HEK293 (cell line): ENCODE data around the gene TRIM9.

Source experiments
- CTCF ChIA-PET: fragments of 350-600 bp; formaldehyde crosslinking; extraction: SDS; loops from one replicate; lab custom pipeline; 2021; ENCODE audit warnings: antibody characterized with exemption; lab: Yijun Ruan, JAX
- POLR2A ChIA-PET: fragments of 300-600 bp; formaldehyde crosslinking; extraction: SDS; loops from one replicate; lab custom pipeline; 2020; ENCODE audit warnings: antibody characterized with exemption, inconsistent platforms; lab: Yijun Ruan, JAX
- H3K27ac ChIP-seq: fragments of 200-500 bp; sonication (Bioruptor generic); 2 replicates; pipeline ENCODE4 v1.5.1; 2014; ENCODE audit warnings: low read depth, low read length, control low read depth, inconsistent platforms; ENCODE audit errors: extremely low read depth
- H3K36me3 ChIP-seq, 2 experiments: fragments of 200-500 bp in 1 of 2; sonication (Bioruptor generic) in 1 of 2; 1 replicate in 1 of 2; 2 replicates in 1 of 2; pipeline ENCODE4 v1.5.1; 2014 to 2017; ENCODE audit warnings: inconsistent platforms in 2 of 2, low read length in 2 of 2; ENCODE audit not compliant: control insufficient read depth in 2 of 2, insufficient read depth in 1 of 2
- H3K4me1 ChIP-seq: fragments of 200-500 bp; sonication (Bioruptor generic); 2 replicates; pipeline ENCODE4 v1.5.1; 2014; ENCODE audit warnings: mild to moderate bottlenecking, low read length, inconsistent platforms; ENCODE audit not compliant: control insufficient read depth, insufficient read depth
- H3K4me3 ChIP-seq: 2 replicates; pipeline ENCODE4 v1.5.1; 2011; ENCODE audit warnings: low read depth, mild to moderate bottlenecking, control low read depth, low read length, moderate library complexity
- H3K9me3 ChIP-seq: fragments of 200-500 bp; sonication (Bioruptor generic); 2 replicates; pipeline ENCODE4 v1.5.1; 2014; ENCODE audit warnings: low read depth, low read length, inconsistent platforms; ENCODE audit not compliant: control insufficient read depth, insufficient read depth
- BCL11B ChIP-seq: fragments of 450-650 bp; formaldehyde crosslinking; IDR thresholded peaks from 2 replicates; pipeline ENCODE4 v1.5.1; 2016; ENCODE audit warnings: low read depth, missing biosample characterization, missing genetic modification characterization
- GLIS2 ChIP-seq: fragments of 450-650 bp; formaldehyde crosslinking; IDR thresholded peaks from 2 replicates; pipeline ENCODE4 v1.5.1; 2016; ENCODE audit warnings: missing biosample characterization, missing genetic modification characterization
- HOXA7 ChIP-seq: sonication (generic); formaldehyde crosslinking; IDR thresholded peaks from 2 replicates; pipeline ENCODE4 v1.8.1; 2022; ENCODE audit warnings: missing genetic modification reagents, borderline replicate concordance
- IKZF3 ChIP-seq: fragments of 450-650 bp; IDR thresholded peaks from 2 replicates; pipeline ENCODE4 v1.5.0; 2018; ENCODE audit warnings: missing biosample characterization, mild to moderate bottlenecking, missing genetic modification characterization, moderate library complexity
- SALL2 ChIP-seq: fragments of 450-650 bp; formaldehyde crosslinking; IDR thresholded peaks from 2 replicates; pipeline ENCODE4 v1.5.0; 2017; ENCODE audit warnings: missing biosample characterization, mild to moderate bottlenecking, missing genetic modification characterization, borderline replicate concordance
- SCRT2 ChIP-seq: fragments of 450-650 bp; formaldehyde crosslinking; IDR thresholded peaks from 2 replicates; pipeline ENCODE4 v1.5.1; 2016; ENCODE audit warnings: missing biosample characterization, missing genetic modification characterization
- ZBTB1 ChIP-seq: fragments of 450-650 bp; formaldehyde crosslinking; IDR thresholded peaks from 2 replicates; pipeline ENCODE4 v1.5.1; 2016; ENCODE audit warnings: missing biosample characterization, missing genetic modification characterization
- ZNF132 ChIP-seq: fragments of 450-650 bp; formaldehyde crosslinking; IDR thresholded peaks from 2 replicates; pipeline ENCODE4 v1.5.1; 2017; ENCODE audit warnings: missing biosample characterization, missing genetic modification characterization, borderline replicate concordance
- ZNF155 ChIP-seq: fragments of 450-650 bp; formaldehyde crosslinking; IDR thresholded peaks from 2 replicates; pipeline ENCODE4 v1.5.1; 2016; ENCODE audit warnings: missing biosample characterization, missing genetic modification characterization
- ZNF157 ChIP-seq: fragments of 450-650 bp; formaldehyde crosslinking; IDR thresholded peaks from 2 replicates; pipeline ENCODE4 v1.5.1; 2016; ENCODE audit warnings: missing biosample characterization, missing genetic modification characterization
- ZNF16 ChIP-seq: fragments of 450-650 bp; formaldehyde crosslinking; IDR thresholded peaks from 2 replicates; pipeline ENCODE4 v1.5.1; 2016; ENCODE audit warnings: low read depth, missing biosample characterization, missing genetic modification characterization
- ZNF202 ChIP-seq: fragments of 450-650 bp; formaldehyde crosslinking; IDR thresholded peaks from 2 replicates; pipeline ENCODE4 v1.5.1; 2016; ENCODE audit warnings: missing biosample characterization, missing genetic modification characterization, borderline replicate concordance
- ZNF280C ChIP-seq: fragments of 450-650 bp; formaldehyde crosslinking; IDR thresholded peaks from 2 replicates; pipeline ENCODE4 v1.5.1; 2016; ENCODE audit warnings: missing biosample characterization, missing genetic modification characterization
- ZNF529 ChIP-seq: fragments of 450-650 bp; formaldehyde crosslinking; IDR thresholded peaks from 2 replicates; pipeline ENCODE4 v1.5.1; 2017; ENCODE audit warnings: missing genetic modification characterization, missing biosample characterization; ENCODE audit not compliant: insufficient replicate concordance
- ZNF530 ChIP-seq: fragments of 450-650 bp; formaldehyde crosslinking; IDR thresholded peaks from 2 replicates; pipeline ENCODE4 v1.5.1; 2016; ENCODE audit warnings: low read depth, missing biosample characterization, missing genetic modification characterization
- ZNF571 ChIP-seq: fragments of 450-650 bp; formaldehyde crosslinking; IDR thresholded peaks from 2 replicates; pipeline ENCODE4 v1.5.0; 2017; ENCODE audit warnings: missing biosample characterization, missing genetic modification characterization
- ZNF654 ChIP-seq: fragments of 450-650 bp; formaldehyde crosslinking; IDR thresholded peaks from 2 replicates; pipeline ENCODE4 v1.5.1; 2016; ENCODE audit warnings: low read depth, missing biosample characterization, missing genetic modification characterization
- ZNF677 ChIP-seq: fragments of 450-650 bp; IDR thresholded peaks from 2 replicates; pipeline ENCODE4 v1.5.0; 2018; ENCODE audit warnings: missing biosample characterization, mild to moderate bottlenecking, missing genetic modification characterization, moderate library complexity
- ZNF692 ChIP-seq: fragments of 450-650 bp; formaldehyde crosslinking; IDR thresholded peaks from 2 replicates; pipeline ENCODE4 v1.5.1; 2016; ENCODE audit warnings: missing biosample characterization, missing genetic modification characterization
- ZNF768 ChIP-seq: fragments of 450-650 bp; formaldehyde crosslinking; IDR thresholded peaks from 2 replicates; pipeline ENCODE4 v1.5.1; 2018; ENCODE audit warnings: missing biosample characterization, mild to moderate bottlenecking, missing genetic modification characterization
- TF ChIP-seq, protein P1 (sequence below): fragments of 450-650 bp; formaldehyde crosslinking; IDR thresholded peaks from 2 replicates; pipeline ENCODE4 v1.5.1; 2016; ENCODE audit warnings: missing biosample characterization, missing genetic modification characterization
- TF ChIP-seq, protein P2 (sequence below): fragments of 450-650 bp; formaldehyde crosslinking; IDR thresholded peaks from 2 replicates; pipeline ENCODE4 v1.5.1; 2016; ENCODE audit warnings: missing biosample characterization, missing genetic modification characterization
- TF ChIP-seq, protein P3 (sequence below): fragments of 450-650 bp; formaldehyde crosslinking; IDR thresholded peaks from 2 replicates; pipeline ENCODE4 v1.5.1; 2017; ENCODE audit warnings: missing biosample characterization, missing genetic modification characterization
- TF ChIP-seq, protein P4 (sequence below): fragments of 450-650 bp; formaldehyde crosslinking; conservative IDR thresholded peaks from 2 replicates; pipeline ENCODE4 v1.5.1; 2016; ENCODE audit warnings: low read depth, missing biosample characterization, missing genetic modification characterization

TRIM9 gene

GRCh38 chr14:51053157-51053556, 41.7 kb downstream of the TRIM9 start:
- Histone ChIP-seq H3K9me3 (no peaks in the 10 kb centered on the region), H3K27ac (no peak overlapping the region), H3K36me3 (no peaks in the 10 kb centered on the region; a peak in 1 of 3 replicates), H3K4me1 (no peaks in the 10 kb centered on the region), H3K4me3 (no peak overlapping the region)
- ChIA-PET CTCF (no interaction called here), POLR2A (no interaction called here)
- TF ChIP-seq ZNF530 (tag by site-specific recombination) (no peak), ZNF571 (tag by site-specific recombination) (no peak), ZNF157 (tag by site-specific recombination) (no peak), ZNF654 (tag by site-specific recombination) (no peak), SCRT2 (tag by site-specific recombination) (no peak), ZNF529 (tag by site-specific recombination) (no peak), BCL11B (tag by site-specific recombination) (no peak), ZNF202 (tag by site-specific recombination) (no peak), ZNF280C (tag by site-specific recombination) (no peak), ZNF155 (tag by site-specific recombination) (no peak)
- TF ChIP-seq, protein P1, sequence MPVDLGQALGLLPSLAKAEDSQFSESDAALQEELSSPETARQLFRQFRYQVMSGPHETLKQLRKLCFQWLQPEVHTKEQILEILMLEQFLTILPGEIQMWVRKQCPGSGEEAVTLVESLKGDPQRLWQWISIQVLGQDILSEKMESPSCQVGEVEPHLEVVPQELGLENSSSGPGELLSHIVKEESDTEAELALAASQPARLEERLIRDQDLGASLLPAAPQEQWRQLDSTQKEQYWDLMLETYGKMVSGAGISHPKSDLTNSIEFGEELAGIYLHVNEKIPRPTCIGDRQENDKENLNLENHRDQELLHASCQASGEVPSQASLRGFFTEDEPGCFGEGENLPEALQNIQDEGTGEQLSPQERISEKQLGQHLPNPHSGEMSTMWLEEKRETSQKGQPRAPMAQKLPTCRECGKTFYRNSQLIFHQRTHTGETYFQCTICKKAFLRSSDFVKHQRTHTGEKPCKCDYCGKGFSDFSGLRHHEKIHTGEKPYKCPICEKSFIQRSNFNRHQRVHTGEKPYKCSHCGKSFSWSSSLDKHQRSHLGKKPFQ = no peak
- TF ChIP-seq, protein P2, sequence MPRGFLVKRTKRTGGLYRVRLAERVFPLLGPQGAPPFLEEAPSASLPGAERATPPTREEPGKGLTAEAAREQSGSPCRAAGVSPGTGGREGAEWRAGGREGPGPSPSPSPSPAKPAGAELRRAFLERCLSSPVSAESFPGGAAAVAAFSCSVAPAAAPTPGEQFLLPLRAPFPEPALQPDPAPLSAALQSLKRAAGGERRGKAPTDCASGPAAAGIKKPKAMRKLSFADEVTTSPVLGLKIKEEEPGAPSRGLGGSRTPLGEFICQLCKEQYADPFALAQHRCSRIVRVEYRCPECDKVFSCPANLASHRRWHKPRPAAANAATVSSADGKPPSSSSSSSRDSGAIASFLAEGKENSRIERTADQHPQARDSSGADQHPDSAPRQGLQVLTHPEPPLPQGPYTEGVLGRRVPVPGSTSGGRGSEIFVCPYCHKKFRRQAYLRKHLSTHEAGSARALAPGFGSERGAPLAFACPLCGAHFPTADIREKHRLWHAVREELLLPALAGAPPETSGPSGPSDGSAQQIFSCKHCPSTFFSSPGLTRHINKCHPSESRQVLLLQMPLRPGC = no peak

- H3K4me3 ChIP-seq = no peak overlapping the region
- no peaks in the 10 kb centered on the region for H3K9me3 ChIP-seq
- CTCF ChIA-PET = no interaction called here
- H3K4me1 ChIP-seq = no peaks in the 10 kb centered on the region
- no peaks in the 10 kb centered on the region for H3K36me3 ChIP-seq
- H3K27ac ChIP-seq = no peak overlapping the region
- POLR2A ChIA-PET = no interaction called here
- TF ChIP-seq IKZF3 (tag by site-specific recombination) (no peak), ZNF768 (tag by site-specific recombination) (no peak), ZNF132 (no peak), SCRT2 (tag by site-specific recombination) (no peak), ZNF16 (no peak), SALL2 (no peak), ZNF692 (tag by site-specific recombination) (no peak), ZBTB1 (no peak), HOXA7 (CRISPR knock-in tag) (no peak), ZNF677 (tag by site-specific recombination) (no peak), GLIS2 (no peak)
- TF ChIP-seq, protein P3, sequence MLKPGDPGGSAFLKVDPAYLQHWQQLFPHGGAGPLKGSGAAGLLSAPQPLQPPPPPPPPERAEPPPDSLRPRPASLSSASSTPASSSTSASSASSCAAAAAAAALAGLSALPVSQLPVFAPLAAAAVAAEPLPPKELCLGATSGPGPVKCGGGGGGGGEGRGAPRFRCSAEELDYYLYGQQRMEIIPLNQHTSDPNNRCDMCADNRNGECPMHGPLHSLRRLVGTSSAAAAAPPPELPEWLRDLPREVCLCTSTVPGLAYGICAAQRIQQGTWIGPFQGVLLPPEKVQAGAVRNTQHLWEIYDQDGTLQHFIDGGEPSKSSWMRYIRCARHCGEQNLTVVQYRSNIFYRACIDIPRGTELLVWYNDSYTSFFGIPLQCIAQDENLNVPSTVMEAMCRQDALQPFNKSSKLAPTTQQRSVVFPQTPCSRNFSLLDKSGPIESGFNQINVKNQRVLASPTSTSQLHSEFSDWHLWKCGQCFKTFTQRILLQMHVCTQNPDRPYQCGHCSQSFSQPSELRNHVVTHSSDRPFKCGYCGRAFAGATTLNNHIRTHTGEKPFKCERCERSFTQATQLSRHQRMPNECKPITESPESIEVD = no peak
- TF ChIP-seq, protein P4, sequence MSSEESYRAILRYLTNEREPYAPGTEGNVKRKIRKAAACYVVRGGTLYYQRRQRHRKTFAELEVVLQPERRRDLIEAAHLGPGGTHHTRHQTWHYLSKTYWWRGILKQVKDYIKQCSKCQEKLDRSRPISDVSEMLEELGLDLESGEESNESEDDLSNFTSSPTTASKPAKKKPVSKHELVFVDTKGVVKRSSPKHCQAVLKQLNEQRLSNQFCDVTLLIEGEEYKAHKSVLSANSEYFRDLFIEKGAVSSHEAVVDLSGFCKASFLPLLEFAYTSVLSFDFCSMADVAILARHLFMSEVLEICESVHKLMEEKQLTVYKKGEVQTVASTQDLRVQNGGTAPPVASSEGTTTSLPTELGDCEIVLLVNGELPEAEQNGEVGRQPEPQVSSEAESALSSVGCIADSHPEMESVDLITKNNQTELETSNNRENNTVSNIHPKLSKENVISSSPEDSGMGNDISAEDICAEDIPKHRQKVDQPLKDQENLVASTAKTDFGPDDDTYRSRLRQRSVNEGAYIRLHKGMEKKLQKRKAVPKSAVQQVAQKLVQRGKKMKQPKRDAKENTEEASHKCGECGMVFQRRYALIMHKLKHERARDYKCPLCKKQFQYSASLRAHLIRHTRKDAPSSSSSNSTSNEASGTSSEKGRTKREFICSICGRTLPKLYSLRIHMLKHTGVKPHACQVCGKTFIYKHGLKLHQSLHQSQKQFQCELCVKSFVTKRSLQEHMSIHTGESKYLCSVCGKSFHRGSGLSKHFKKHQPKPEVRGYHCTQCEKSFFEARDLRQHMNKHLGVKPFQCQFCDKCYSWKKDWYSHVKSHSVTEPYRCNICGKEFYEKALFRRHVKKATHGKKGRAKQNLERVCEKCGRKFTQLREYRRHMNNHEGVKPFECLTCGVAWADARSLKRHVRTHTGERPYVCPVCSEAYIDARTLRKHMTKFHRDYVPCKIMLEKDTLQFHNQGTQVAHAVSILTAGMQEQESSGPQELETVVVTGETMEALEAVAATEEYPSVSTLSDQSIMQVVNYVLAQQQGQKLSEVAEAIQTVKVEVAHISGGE (tag by site-specific recombination) = no peak
Measured at GRCh38 chr14:51044961-51045360, 49.9 kb downstream of the TRIM9 start.
